Endodermal cell (in vitro differentiated cells): ENCODE results near the gene DNMT3L. TPM values are rescaled to one million over a fixed set of nuclear protein-coding genes. Genes with fewer than 3 reads are reported as not detected.
"Not testable (repeated sequence)": the region's sequence is repeated elsewhere in the genome, so short reads cannot be mapped to it uniquely, and the experiment has no call there.

Experiments
- DNase-seq: peaks from one replicate; pipeline ENCODE4 v3.0.0-alpha.2; 2017
- H3K27ac ChIP-seq: 2 replicates; pipeline ENCODE4 v1.5.1; 2013; ENCODE audit warnings: mild to moderate bottlenecking, low read depth, low read length, moderate library complexity
- H3K27me3 ChIP-seq: 2 replicates; pipeline ENCODE4 v1.6.1; 2013; ENCODE audit warnings: mild to moderate bottlenecking, low read length, moderate library complexity; ENCODE audit not compliant: insufficient read depth, control insufficient read depth, poor library complexity, severe bottlenecking
- H3K36me3 ChIP-seq: 2 replicates; pipeline ENCODE4 v1.7.0; 2013; ENCODE audit warnings: mild to moderate bottlenecking, low read length, moderate library complexity; ENCODE audit not compliant: control insufficient read depth, insufficient read depth
- H3K4me1 ChIP-seq: one replicate; pipeline ENCODE4 v1.7.0; 2013; ENCODE audit warnings: low read length; ENCODE audit not compliant: control insufficient read depth, insufficient read depth
- H3K4me3 ChIP-seq: 2 replicates; pipeline ENCODE4 v1.5.1; 2013; ENCODE audit warnings: mild to moderate bottlenecking, low read length, moderate library complexity
- H3K9ac ChIP-seq: 2 replicates; pipeline ENCODE4 v1.6.1; 2013; ENCODE audit warnings: mild to moderate bottlenecking, low read length, moderate library complexity; ENCODE audit not compliant: poor library complexity, severe bottlenecking; ENCODE audit errors: extremely low read depth
- H3K9me3 ChIP-seq: 2 replicates; pipeline ENCODE4 v1.6.1; 2013; ENCODE audit warnings: mild to moderate bottlenecking, low read length, moderate library complexity; ENCODE audit not compliant: control insufficient read depth
- H3K27ac Mint-ChIP-seq: 2 replicates; pipeline ENCODE4 v1.8.0; 2020; ENCODE audit warnings: mixed read lengths
- H3K27me3 Mint-ChIP-seq: 2 replicates; pipeline ENCODE4 v1.8.0; 2021; ENCODE audit warnings: mild to moderate bottlenecking, mixed read lengths; ENCODE audit not compliant: insufficient read depth
- H3K36me3 Mint-ChIP-seq: 2 replicates; pipeline ENCODE4 v1.8.0; 2020; ENCODE audit warnings: low read depth, mixed read lengths
- H3K4me1 Mint-ChIP-seq: 2 replicates; pipeline ENCODE4 v1.8.0; 2020; ENCODE audit warnings: mixed read lengths
- H3K4me3 Mint-ChIP-seq: 2 replicates; pipeline ENCODE4 v1.8.0; 2020; ENCODE audit warnings: mild to moderate bottlenecking, moderate library complexity, mixed read lengths
- H3K9me3 Mint-ChIP-seq: 2 replicates; pipeline ENCODE4 v1.8.0; 2020; ENCODE audit warnings: mild to moderate bottlenecking, mixed read lengths
- CTCF ChIP-seq: fragments of 200-600 bp; sonication (generic); conservative IDR thresholded peaks from 2 replicates; pipeline ENCODE4 v1.5.0; 2021; ENCODE audit warnings: antibody characterized with exemption, mild to moderate bottlenecking
- WGBS, 2 experiments: methylation state at CpG; one replicate each; pipeline versions ENCODE4 v1.1.5 to v1.1.7; 2013; ENCODE audit warnings: missing lambda C conversion rate in 2 of 2, mixed read lengths in 1 of 2; ENCODE audit not compliant: insufficient coverage in 1 of 2, insufficient read length in 1 of 2; 5-methylcytosine and 5-hydroxymethylcytosine counted together
- total RNA-seq, 2 donors: library from RNA; stranded (reverse); fragmentation: NEBNext Ultra II Directional in 1 of 2; extraction: Animal tissue kit (Norgen Biotek cat#: 25700) in 1 of 2; gene quantifications; 2 replicates in 1 of 2; 3 replicates in 1 of 2; pipeline ENCODE4 v1.2.1, GENCODE V29; 2021

DNMT3L gene
- total RNA-seq, 2 donors from 2014 or later, result 1.3 TPM; not detected in 1

- Mint-ChIP-seq H3K27ac (no peak overlapping the region), H3K36me3 (no peaks in the 10 kb centered on the region), H3K27me3 (no peaks in the 10 kb centered on the region), H3K9me3 (no peaks in the 10 kb centered on the region), H3K4me3 (no peak overlapping the region), H3K4me1 (peaks cover 2% of the 10 kb centered on the region)
- no peak for DNase-seq
- H3K27ac ChIP-seq, result no peak overlapping the region
- no peaks in the 10 kb centered on the region for H3K4me1 ChIP-seq
- no peak for TF ChIP-seq CTCF
- no peak overlapping the region for H3K9ac ChIP-seq
- H3K27me3 ChIP-seq, result no peaks in the 10 kb centered on the region
- no peaks in the 10 kb centered on the region for H3K9me3 ChIP-seq
- no peaks in the 10 kb centered on the region for H3K36me3 ChIP-seq
- 94 to 98% methylated on average over 10 to 11 of the region's 11 CpGs for WGBS, 2 experiments
- no peak overlapping the region for H3K4me3 ChIP-seq
Measured at GRCh38 chr21:44255511-44255981, 6.2 kb downstream of the DNMT3L start.

GRCh38 chr21:44253832-44254710 lies 7.6 kb downstream of the DNMT3L start:
- Histone ChIP-seq H3K27me3 (no peaks in the 10 kb centered on the region), H3K27ac (no peak overlapping the region), H3K9ac (no peak overlapping the region), H3K4me3 (no peak overlapping the region), H3K9me3 (no peaks in the 10 kb centered on the region), H3K4me1 (no peaks in the 10 kb centered on the region), H3K36me3 (no peaks in the 10 kb centered on the region)
- DNase-seq, result no peak
- Mint-ChIP-seq H3K4me3 (no peak overlapping the region), H3K4me1 (peaks cover 2% of the 10 kb centered on the region), H3K36me3 (no peaks in the 10 kb centered on the region), H3K27ac (no peak overlapping the region), H3K9me3 (no peaks in the 10 kb centered on the region), H3K27me3 (no peaks in the 10 kb centered on the region)
- no peak for TF ChIP-seq CTCF
- WGBS, 2 experiments, result 91 to 92% methylated on average over 12 to 29 of the region's 29 CpGs

- H3K27me3 Mint-ChIP-seq, H3K27ac Mint-ChIP-seq, H3K27me3 ChIP-seq, H3K9ac ChIP-seq, H3K36me3 ChIP-seq, H3K36me3 Mint-ChIP-seq, H3K4me3 ChIP-seq, H3K4me1 ChIP-seq, H3K4me3 Mint-ChIP-seq, DNase-seq, H3K9me3 ChIP-seq, H3K9me3 Mint-ChIP-seq, H3K4me1 Mint-ChIP-seq, H3K27ac ChIP-seq: not testable (repeated sequence)
- WGBS, 2 experiments, result no CpG with 5 or more reads among the region's 33 CpGs
Measured at GRCh38 chr21:44249204-44250037, 12.3 kb downstream of the DNMT3L start.

- H3K27me3 ChIP-seq, H3K4me1 Mint-ChIP-seq, H3K4me3 ChIP-seq, H3K27ac Mint-ChIP-seq, H3K36me3 Mint-ChIP-seq, H3K9me3 Mint-ChIP-seq, H3K9me3 ChIP-seq, H3K4me1 ChIP-seq, H3K27ac ChIP-seq, H3K27me3 Mint-ChIP-seq, H3K36me3 ChIP-seq, H3K4me3 Mint-ChIP-seq, H3K9ac ChIP-seq, DNase-seq: not testable (repeated sequence)
- WGBS, 2 experiments, result no CpG with 5 or more reads among the region's 17 CpGs
Measured at GRCh38 chr21:44247904-44248303, 13.8 kb downstream of the DNMT3L start.

GRCh38 chr21:44243980-44244379 lies 17.7 kb downstream of the DNMT3L start:
- not testable (repeated sequence) for H3K27me3 Mint-ChIP-seq, H3K36me3 ChIP-seq, H3K4me3 ChIP-seq, H3K9me3 Mint-ChIP-seq, H3K27me3 ChIP-seq, H3K4me1 ChIP-seq, H3K4me1 Mint-ChIP-seq, H3K27ac Mint-ChIP-seq, H3K9me3 ChIP-seq, H3K4me3 Mint-ChIP-seq, DNase-seq, H3K9ac ChIP-seq, H3K36me3 Mint-ChIP-seq, H3K27ac ChIP-seq
- no CpG with 5 or more reads among the region's 15 CpGs for WGBS, 2 experiments
